ENCODE data around the gene THAP8. TPM values are rescaled to one million over a fixed set of nuclear protein-coding genes. Genes with fewer than 3 reads are reported as not detected.

Gene THAP8
- total and polyA plus RNA-seq, 2 of the 8 experiments (the other 6 are each of a cell fraction or from before 2014, with no cell fraction given) = 6.0 to 11.1 TPM

DNA sequence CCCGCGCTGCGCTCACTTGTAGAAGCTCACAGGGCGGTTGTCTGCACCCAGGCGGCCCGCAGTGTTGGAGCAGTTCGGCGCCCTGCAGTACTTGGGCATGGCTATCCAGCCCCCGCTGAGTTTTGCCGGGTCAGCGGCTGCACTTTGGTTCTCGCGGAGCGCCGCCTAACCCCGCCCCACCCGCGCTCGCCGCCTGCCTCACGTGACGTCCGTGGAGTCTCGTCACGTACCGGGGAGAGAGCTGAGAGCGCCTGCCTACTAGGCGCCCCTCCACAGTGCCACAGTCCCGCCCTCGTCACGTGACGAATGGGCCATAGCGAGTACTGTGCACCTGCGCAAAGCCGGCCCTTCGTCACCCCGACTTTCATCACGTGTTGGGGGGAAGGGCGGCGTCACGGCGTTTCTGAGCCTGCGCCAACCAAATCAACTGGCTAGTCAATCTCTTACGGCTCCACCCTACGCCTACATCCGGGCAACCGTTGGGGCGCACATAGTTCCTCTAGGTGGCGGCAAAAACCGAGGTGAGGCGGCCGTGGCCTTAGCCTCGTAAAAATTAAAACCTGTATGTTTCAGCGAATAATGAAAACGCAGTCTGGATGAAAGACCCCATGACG is at the start of gene THAP8 (continued):
- TF ChIP-seq, protein P1, sequence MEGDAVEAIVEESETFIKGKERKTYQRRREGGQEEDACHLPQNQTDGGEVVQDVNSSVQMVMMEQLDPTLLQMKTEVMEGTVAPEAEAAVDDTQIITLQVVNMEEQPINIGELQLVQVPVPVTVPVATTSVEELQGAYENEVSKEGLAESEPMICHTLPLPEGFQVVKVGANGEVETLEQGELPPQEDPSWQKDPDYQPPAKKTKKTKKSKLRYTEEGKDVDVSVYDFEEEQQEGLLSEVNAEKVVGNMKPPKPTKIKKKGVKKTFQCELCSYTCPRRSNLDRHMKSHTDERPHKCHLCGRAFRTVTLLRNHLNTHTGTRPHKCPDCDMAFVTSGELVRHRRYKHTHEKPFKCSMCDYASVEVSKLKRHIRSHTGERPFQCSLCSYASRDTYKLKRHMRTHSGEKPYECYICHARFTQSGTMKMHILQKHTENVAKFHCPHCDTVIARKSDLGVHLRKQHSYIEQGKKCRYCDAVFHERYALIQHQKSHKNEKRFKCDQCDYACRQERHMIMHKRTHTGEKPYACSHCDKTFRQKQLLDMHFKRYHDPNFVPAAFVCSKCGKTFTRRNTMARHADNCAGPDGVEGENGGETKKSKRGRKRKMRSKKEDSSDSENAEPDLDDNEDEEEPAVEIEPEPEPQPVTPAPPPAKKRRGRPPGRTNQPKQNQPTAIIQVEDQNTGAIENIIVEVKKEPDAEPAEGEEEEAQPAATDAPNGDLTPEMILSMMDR (IDR thresholded peaks at IDR 0.05; ENCODE audit: control extremely low read depth in 1 of 3, insufficient read depth in 1 of 3, low read depth in 1 of 3, low read length in 3 of 3) = peak; percentile 18 to 36 (median 26); a peak in 2 of 4 replicates
- TF ChIP-seq PHF8 (conservative IDR thresholded peaks at IDR 0.05; ENCODE audit: low read depth, low read length) = peak; percentile 95

Measured in H1 (cell line).